Erythroblast (primary cell): ENCODE data around the gene C3orf70.

Experiments used
- GATA1 ChIP-seq: IDR thresholded peaks from 2 replicates; pipeline ENCODE4 v1.6.1; 2011; ENCODE audit warnings: low read depth, mild to moderate bottlenecking, control low read depth, low read length, moderate library complexity
- POLR2A ChIP-seq: IDR thresholded peaks from 2 replicates; pipeline ENCODE4 v1.6.1; 2011; ENCODE audit warnings: mild to moderate bottlenecking, low read length

- TF ChIP-seq POLR2A (no peak), GATA1 (no peak)
These were observed 68.5 kb downstream of the C3orf70 start for GRCh38 chr3:185084402-185084801.
